CD14-positive monocyte (primary cell): ENCODE results near the gene GLP2R. TPM values are rescaled to one million over a fixed set of nuclear protein-coding genes. Genes with fewer than 3 reads are reported as not detected.

ENCODE experiments used
- DNase-seq, 3 donors: peaks; one replicate each; pipeline ENCODE4 v3.0.0-alpha.2; 2011 to 2022
- H2AFZ ChIP-seq: 2 replicates; pipeline ENCODE4 v1.6.0; 2012; ENCODE audit warnings: mild to moderate bottlenecking, low read depth, low read length, inconsistent platforms; ENCODE audit not compliant: insufficient read depth, poor library complexity, severe bottlenecking
- H3K27ac ChIP-seq, 2 donors: 1 replicate in 1 of 2; 2 replicates in 1 of 2; pipeline ENCODE4 v1.5.1; 2012 to 2013; ENCODE audit warnings: low read length in 2 of 2, control low read depth in 1 of 2, inconsistent platforms in 1 of 2, low read depth in 1 of 2, mild to moderate bottlenecking in 1 of 2
- H3K27me3 ChIP-seq, 2 donors: one replicate each; pipeline versions ENCODE4 v1.6.0 to v1.6.1; 2011 to 2013; ENCODE audit warnings: low read length in 2 of 2; ENCODE audit not compliant: control insufficient read depth in 2 of 2, insufficient read depth in 2 of 2
- H3K36me3 ChIP-seq, 2 donors: replicated peaks in 1 of 2; 1 replicate in 1 of 2; 2 replicates in 1 of 2; pipeline versions ENCODE4 v1.5.1 to v1.6.1; 2012 to 2013; ENCODE audit warnings: low read length in 2 of 2, control low read depth in 1 of 2, inconsistent platforms in 1 of 2, mild to moderate bottlenecking in 1 of 2; ENCODE audit not compliant: insufficient read depth in 2 of 2, control insufficient read depth in 1 of 2
- H3K4me1 ChIP-seq, 2 donors: 1 replicate in 1 of 2; 2 replicates in 1 of 2; pipeline versions ENCODE4 v1.5.1 to v1.6.1; 2012 to 2013; ENCODE audit warnings: low read length in 2 of 2, control low read depth in 1 of 2, inconsistent platforms in 1 of 2, mild to moderate bottlenecking in 1 of 2, moderate library complexity in 1 of 2; ENCODE audit not compliant: insufficient read depth in 2 of 2, control insufficient read depth in 1 of 2
- H3K4me2 ChIP-seq: replicated peaks from 2 replicates; pipeline ENCODE3; 2012; ENCODE audit warnings: low read length, moderate library complexity, mild to moderate bottlenecking; ENCODE audit not compliant: poor library complexity, severe bottlenecking; ENCODE audit errors: extremely low read depth
- H3K4me3 ChIP-seq, 3 experiments: fragments of 200-600 bp in 1 of 3; sonication (generic) in 1 of 3; replicated peaks in 1 of 3; 1 replicate in 2 of 3; 2 replicates in 1 of 3; pipeline ENCODE4 v1.5.1; 2011 to 2013; ENCODE audit warnings: low read length in 3 of 3, mild to moderate bottlenecking in 3 of 3, control low read depth in 2 of 3, low read depth in 2 of 3, inconsistent platforms in 1 of 3, moderate library complexity in 1 of 3
- H3K79me2 ChIP-seq: 2 replicates; pipeline ENCODE4 v1.6.0; 2012; ENCODE audit warnings: mild to moderate bottlenecking, control low read depth, inconsistent platforms, low read length, moderate library complexity; ENCODE audit not compliant: insufficient read depth
- H3K9ac ChIP-seq: 2 replicates; pipeline ENCODE4 v1.6.0; 2017; ENCODE audit warnings: low read length, mild to moderate bottlenecking; ENCODE audit not compliant: insufficient read depth, poor library complexity, severe bottlenecking
- H3K9me3 ChIP-seq, 2 donors: replicated peaks in 1 of 2; 1 replicate in 1 of 2; 2 replicates in 1 of 2; pipeline versions ENCODE4 v1.5.1 to v1.6.1; 2012 to 2013; ENCODE audit warnings: low read length in 2 of 2, control low read depth in 1 of 2; ENCODE audit not compliant: control insufficient read depth in 1 of 2, insufficient read depth in 1 of 2
- H4K20me1 ChIP-seq: 2 replicates; pipeline ENCODE4 v1.6.0; 2012; ENCODE audit warnings: mild to moderate bottlenecking, low read length, control low read depth, moderate library complexity; ENCODE audit not compliant: insufficient read depth
- H3K27ac Mint-ChIP-seq, 7 donors: one replicate each; pipeline ENCODE4 v1.8.0; 2020; ENCODE audit warnings: mild to moderate bottlenecking in 7 of 7, mixed read lengths in 7 of 7, moderate library complexity in 6 of 7, inconsistent platforms in 2 of 7
- H3K27me3 Mint-ChIP-seq, 3 donors: one replicate each; pipeline ENCODE4 v1.8.0; 2021 to 2022; ENCODE audit warnings: low read depth in 3 of 3, mild to moderate bottlenecking in 3 of 3, mixed read lengths in 3 of 3, moderate library complexity in 3 of 3, inconsistent platforms in 1 of 3
- H3K36me3 Mint-ChIP-seq, 2 donors: one replicate each; pipeline ENCODE4 v1.8.0; 2020; ENCODE audit warnings: mixed read lengths in 2 of 2, inconsistent platforms in 1 of 2, mild to moderate bottlenecking in 1 of 2
- H3K4me1 Mint-ChIP-seq: one replicate; pipeline ENCODE4 v1.8.0; 2020; ENCODE audit warnings: mild to moderate bottlenecking, mixed read lengths
- H3K4me3 Mint-ChIP-seq, 2 donors: one replicate each; pipeline ENCODE4 v1.8.0; 2020; ENCODE audit warnings: mild to moderate bottlenecking in 2 of 2, mixed read lengths in 2 of 2, moderate library complexity in 1 of 2
- H3K9me3 Mint-ChIP-seq, 7 donors: one replicate each; pipeline ENCODE4 v1.8.0; 2020 to 2022; ENCODE audit warnings: mixed read lengths in 7 of 7, mild to moderate bottlenecking in 6 of 7, moderate library complexity in 6 of 7, inconsistent platforms in 2 of 7
- WGBS: methylation state at CpG from one replicate; pipeline ENCODE4 v1.1.5; 2013; ENCODE audit warnings: missing lambda C conversion rate; ENCODE audit not compliant: insufficient coverage; 5-methylcytosine and 5-hydroxymethylcytosine counted together
- intact Hi-C, 2 donors: fragments of 100-400 bp; cut with micrococcal nuclease; formaldehyde crosslinking; loops; one replicate each; pipeline versions ENCODE4 v1.15.0 to v1.15.1; 2023
- polyA plus RNA-seq, 3 donors: library from polyadenylated mRNA; depleted of rRNA in 1 of 3; unstranded in 2 of 3; stranded (reverse) in 1 of 3; fragments of 300-500 nt in 2 of 3; fragments of >200 nt in 1 of 3; fragmentation: Illumina TruSeq in 2 of 3; gene quantifications; 1 replicate in 2 of 3; 2 replicates in 1 of 3; pipeline ENCODE4 v1.2.3, GENCODE V29; 2012 to 2021
- TF ChIP-seq, protein P1 (sequence below): fragments of 200-600 bp; IDR thresholded peaks from one replicate; pipeline ENCODE4 v1.8.0; 2022; ENCODE audit warnings: antibody characterized with exemption, mild to moderate bottlenecking

The GLP2R gene
- polyA plus RNA-seq, 3 donors, result not detected

DNA sequence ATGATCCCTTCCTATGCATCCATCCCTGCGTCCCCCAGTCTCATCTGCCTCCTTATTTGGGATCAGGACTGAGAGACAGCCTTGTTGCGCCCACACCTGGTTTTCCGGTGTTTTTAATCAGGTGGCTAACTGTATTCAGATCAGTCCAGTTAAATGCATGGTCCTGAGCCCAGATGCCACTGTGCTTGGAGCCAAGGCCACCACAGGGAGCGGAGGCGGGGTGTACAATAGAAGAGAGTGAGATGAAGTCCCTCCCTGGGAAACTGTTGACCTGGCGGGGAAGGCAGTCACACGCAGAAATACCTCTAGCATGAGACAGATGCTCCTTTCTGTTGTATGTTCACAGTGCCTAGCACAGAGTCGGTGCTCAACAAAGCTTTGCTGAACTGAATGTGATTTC lies 73.1 kb downstream of the GLP2R start:
- H3K27ac ChIP-seq, result no peak overlapping the region
- intact Hi-C loops, result no loop called here
- peaks cover 0 to 19% of the 10 kb centered on the region in 2 donors for H3K27me3 ChIP-seq
- no peaks in the 10 kb centered on the region for H4K20me1 ChIP-seq
- Mint-ChIP-seq H3K36me3 (peaks cover 0 to 2% of the 10 kb centered on the region in 2 donors), H3K4me3 (no peak overlapping the region), H3K4me1 (peaks cover 6% of the 10 kb centered on the region), H3K27me3 (peaks cover 30 to 40% (median 36%) of the 10 kb centered on the region in 3 donors), H3K27ac (no peak overlapping the region), H3K9me3 (peaks cover 0 to 3% (median 0%) of the 10 kb centered on the region in 7 donors)
- no peak overlapping the region for H3K4me3 ChIP-seq
- H2AFZ ChIP-seq, result no peak overlapping the region
- H3K4me2 ChIP-seq, result no peak overlapping the region
- TF ChIP-seq, protein P1, sequence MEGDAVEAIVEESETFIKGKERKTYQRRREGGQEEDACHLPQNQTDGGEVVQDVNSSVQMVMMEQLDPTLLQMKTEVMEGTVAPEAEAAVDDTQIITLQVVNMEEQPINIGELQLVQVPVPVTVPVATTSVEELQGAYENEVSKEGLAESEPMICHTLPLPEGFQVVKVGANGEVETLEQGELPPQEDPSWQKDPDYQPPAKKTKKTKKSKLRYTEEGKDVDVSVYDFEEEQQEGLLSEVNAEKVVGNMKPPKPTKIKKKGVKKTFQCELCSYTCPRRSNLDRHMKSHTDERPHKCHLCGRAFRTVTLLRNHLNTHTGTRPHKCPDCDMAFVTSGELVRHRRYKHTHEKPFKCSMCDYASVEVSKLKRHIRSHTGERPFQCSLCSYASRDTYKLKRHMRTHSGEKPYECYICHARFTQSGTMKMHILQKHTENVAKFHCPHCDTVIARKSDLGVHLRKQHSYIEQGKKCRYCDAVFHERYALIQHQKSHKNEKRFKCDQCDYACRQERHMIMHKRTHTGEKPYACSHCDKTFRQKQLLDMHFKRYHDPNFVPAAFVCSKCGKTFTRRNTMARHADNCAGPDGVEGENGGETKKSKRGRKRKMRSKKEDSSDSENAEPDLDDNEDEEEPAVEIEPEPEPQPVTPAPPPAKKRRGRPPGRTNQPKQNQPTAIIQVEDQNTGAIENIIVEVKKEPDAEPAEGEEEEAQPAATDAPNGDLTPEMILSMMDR, result no peak
- no peaks in the 10 kb centered on the region for H3K4me1 ChIP-seq
- DNase-seq, result no peak
- H3K79me2 ChIP-seq, result no peaks in the 10 kb centered on the region
- H3K36me3 ChIP-seq, result no peaks in the 10 kb centered on the region
- H3K9me3 ChIP-seq, result no peaks in the 10 kb centered on the region
- 95% methylated on average over 8 of the region's 8 CpGs for WGBS
- H3K9ac ChIP-seq, result no peak overlapping the region

DNA sequence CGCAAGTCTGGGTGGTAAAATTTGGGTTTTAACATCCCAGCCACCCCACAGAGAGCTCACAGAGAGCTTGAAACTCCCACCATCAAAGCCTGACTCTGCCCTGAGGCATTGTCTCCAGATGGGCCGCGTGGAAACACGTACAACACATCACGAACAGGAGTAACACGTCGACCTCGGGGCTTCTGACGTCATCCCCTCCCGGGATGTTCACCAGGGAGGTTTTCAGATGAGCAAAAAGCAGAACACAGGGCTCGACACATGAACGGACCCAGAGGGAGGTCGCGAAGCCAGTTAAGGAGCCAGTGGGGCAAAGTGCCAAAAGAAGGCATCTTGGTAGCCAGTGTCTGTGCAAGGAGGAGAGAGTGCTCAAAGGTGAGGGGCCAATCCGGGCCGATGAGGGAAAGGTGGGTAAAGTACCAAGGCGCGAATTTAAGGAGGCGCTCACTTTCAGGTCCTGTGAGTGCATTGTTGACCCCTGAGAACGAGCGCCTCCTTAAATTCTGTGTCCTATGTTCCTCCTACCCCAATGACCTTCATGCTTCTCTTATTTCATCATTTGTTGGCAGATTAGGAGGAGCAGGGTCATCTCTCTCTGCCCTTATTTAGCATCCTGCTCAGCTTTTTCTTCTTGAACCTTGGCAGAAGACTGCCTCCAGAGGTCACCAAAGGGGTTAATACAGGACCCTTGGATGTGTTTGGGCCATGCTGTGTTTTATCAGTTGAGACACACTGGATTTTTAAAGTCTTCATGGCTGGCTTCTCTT lies 73.7 kb downstream of the GLP2R start:
- TF ChIP-seq, protein P1, result no peak
- Histone ChIP-seq H3K9ac (no peak overlapping the region), H2AFZ (no peak overlapping the region), H3K36me3 (no peaks in the 10 kb centered on the region), H3K27me3 (peaks cover 0 to 19% of the 10 kb centered on the region in 2 donors), H3K4me2 (no peak overlapping the region), H3K4me1 (no peaks in the 10 kb centered on the region), H3K9me3 (no peaks in the 10 kb centered on the region), H3K4me3 (no peak overlapping the region), H3K79me2 (no peaks in the 10 kb centered on the region), H4K20me1 (no peaks in the 10 kb centered on the region), H3K27ac (no peak overlapping the region)
- Mint-ChIP-seq H3K4me3 (peak overlapping the region in 1 of 2 donors; percentile 19), H3K9me3 (peaks cover 0 to 3% (median 0%) of the 10 kb centered on the region in 7 donors), H3K4me1 (peaks cover 6% of the 10 kb centered on the region), H3K27me3 (peaks cover 28 to 38% (median 36%) of the 10 kb centered on the region in 3 donors), H3K36me3 (peaks cover 0 to 2% of the 10 kb centered on the region in 2 donors), H3K27ac (no peak overlapping the region)
- WGBS, result 84% methylated on average over 13 of the region's 21 CpGs
- DNase-seq, result no peak
- intact Hi-C loops, result no loop called here
